Measurements from ENCODE around the gene PCDH9. TPM values are rescaled to one million over a fixed set of nuclear protein-coding genes. Genes with fewer than 3 reads are reported as not detected.

PCDH9 gene
- total and polyA plus RNA-seq, 2 of the 4 experiments (the other 2 are of a cell fraction), result 2.2 to 10.2 TPM

DNA sequence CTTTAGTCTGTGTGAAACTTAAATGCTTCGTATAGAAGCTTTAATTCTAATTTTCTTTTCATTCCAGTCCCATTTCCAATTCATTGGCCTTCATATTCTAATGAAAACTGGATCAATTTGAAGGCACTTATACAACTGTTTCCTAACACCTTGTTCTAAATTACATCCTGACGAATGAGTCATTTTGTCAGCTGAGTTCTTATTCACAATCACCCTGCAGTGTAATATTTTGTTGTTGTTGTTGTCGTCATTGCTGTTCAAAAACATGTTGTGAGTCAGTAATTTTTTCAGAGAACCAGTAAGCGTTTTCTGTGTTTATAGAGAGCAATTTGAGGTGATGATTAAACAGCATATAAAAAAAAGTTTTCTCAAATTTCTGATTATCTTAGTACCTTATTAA is 290.0 kb downstream of the PCDH9 start:
- Histone ChIP-seq H3K9ac (ENCODE audit: low read depth, low read length) (no peak overlapping the region), H2AK9ac (replicated peaks; ENCODE audit: low read depth, low read length, poor library complexity) (no peak overlapping the region), H3K9me1 (ENCODE audit: insufficient read depth, low read length) (no peaks in the 10 kb centered on the region), H3K36me3 (ENCODE audit: control insufficient read depth, insufficient read depth, low read length) (no peaks in the 10 kb centered on the region), H3K27me3 (ENCODE audit: control insufficient read depth, insufficient read depth, low read length) (no peaks in the 10 kb centered on the region), H2BK5ac (ENCODE audit: low read depth, low read length, poor library complexity, severe bottlenecking) (no peak overlapping the region), H3K4ac (ENCODE audit: low read depth, low read length) (no peak overlapping the region), H3K18ac (ENCODE audit: low read depth, low read length) (no peak overlapping the region), H2BK120ac (ENCODE audit: low read depth, low read length) (no peak overlapping the region), H3K23ac (ENCODE audit: low read depth, low read length) (no peak overlapping the region), H4K20me1 (ENCODE audit: insufficient read depth, low read length) (no peaks in the 10 kb centered on the region), H3K79me1 (ENCODE audit: low read depth in 1 of 2, low read length in 2 of 2) (no peaks in the 10 kb centered on the region), H3K27ac (ENCODE audit: insufficient read depth, low read length) (no peak overlapping the region), H3K14ac (replicated peaks; ENCODE audit: low read depth, low read length) (no peak overlapping the region), H2AFZ (replicated peaks; ENCODE audit: low read length, poor library complexity) (no peak overlapping the region), H3K56ac (ENCODE audit: extremely low read depth, insufficient read depth, low read length) (no peak overlapping the region), H4K8ac (ENCODE audit: low read depth in 2 of 2, low read length in 2 of 2) (no peak overlapping the region), H2AK5ac (ENCODE audit: low read depth, low read length) (no peak overlapping the region), H3K4me2 (ENCODE audit: low read depth, low read length) (no peak overlapping the region), H4K91ac (ENCODE audit: insufficient read depth, low read depth, low read length) (no peak overlapping the region), H2BK20ac (ENCODE audit: low read depth, low read length) (no peak overlapping the region), H3K4me3 (ENCODE audit: insufficient read depth, low read depth, low read length) (no peak overlapping the region), H4K5ac (ENCODE audit: low read depth, low read length) (no peak overlapping the region), H2BK15ac (ENCODE audit: low read depth, low read length) (no peak overlapping the region), H3K9me3 (ENCODE audit: control insufficient read depth, insufficient read depth, low read length) (no peaks in the 10 kb centered on the region), H3K4me1 (ENCODE audit: control insufficient read depth, insufficient read depth, low read length) (no peaks in the 10 kb centered on the region)
- no peak for DNase-seq
- in situ Hi-C loops (cut with MboI; ENCODE audit: low sequenced_read_pairs) (no loop called here), intact Hi-C loops (cut with micrococcal nuclease) (no loop called here), dilution Hi-C loops (cut with HindIII; ENCODE audit: low sequenced_read_pairs, unreplicated experiment) (no loop called here)
- POLR2A ChIA-PET (ENCODE audit: unreplicated experiment), result no interaction called here
- CTCF ChIA-PET, result no interaction called here
- TF ChIP-seq MXI1 (IDR thresholded peaks at IDR 0.05; ENCODE audit: borderline replicate concordance, low read depth, low read length) (no peak), CHD1 (IDR thresholded peaks at IDR 0.05; ENCODE audit: low read depth, low read length) (no peak), RFX5 (IDR thresholded peaks at IDR 0.05; ENCODE audit: low read depth, low read length) (no peak), BHLHE40 (IDR thresholded peaks at IDR 0.05; ENCODE audit: low read depth, low read length) (no peak), CEBPB (IDR thresholded peaks at IDR 0.05; ENCODE audit: low read depth, low read length) (no peak), POLR2A (IDR thresholded peaks at IDR 0.05; ENCODE audit: low read depth, low read length) (no peak), NFE2L2 (IDR thresholded peaks at IDR 0.05; ENCODE audit: low read depth, low read length) (no peak), MAZ (IDR thresholded peaks at IDR 0.05; ENCODE audit: borderline replicate concordance, low read depth, low read length) (no peak), RCOR1 (IDR thresholded peaks at IDR 0.05; ENCODE audit: insufficient replicate concordance, low read length) (no peak), RAD21 (IDR thresholded peaks at IDR 0.05; ENCODE audit: low read length) (no peak), MAFK (IDR thresholded peaks at IDR 0.05; ENCODE audit: low read depth, low read length) (no peak), SMC3 (IDR thresholded peaks at IDR 0.05; ENCODE audit: low read depth, low read length) (no peak), FOS (IDR thresholded peaks at IDR 0.05; ENCODE audit: low read depth, low read length) (no peak)
- TF ChIP-seq, protein P1, sequence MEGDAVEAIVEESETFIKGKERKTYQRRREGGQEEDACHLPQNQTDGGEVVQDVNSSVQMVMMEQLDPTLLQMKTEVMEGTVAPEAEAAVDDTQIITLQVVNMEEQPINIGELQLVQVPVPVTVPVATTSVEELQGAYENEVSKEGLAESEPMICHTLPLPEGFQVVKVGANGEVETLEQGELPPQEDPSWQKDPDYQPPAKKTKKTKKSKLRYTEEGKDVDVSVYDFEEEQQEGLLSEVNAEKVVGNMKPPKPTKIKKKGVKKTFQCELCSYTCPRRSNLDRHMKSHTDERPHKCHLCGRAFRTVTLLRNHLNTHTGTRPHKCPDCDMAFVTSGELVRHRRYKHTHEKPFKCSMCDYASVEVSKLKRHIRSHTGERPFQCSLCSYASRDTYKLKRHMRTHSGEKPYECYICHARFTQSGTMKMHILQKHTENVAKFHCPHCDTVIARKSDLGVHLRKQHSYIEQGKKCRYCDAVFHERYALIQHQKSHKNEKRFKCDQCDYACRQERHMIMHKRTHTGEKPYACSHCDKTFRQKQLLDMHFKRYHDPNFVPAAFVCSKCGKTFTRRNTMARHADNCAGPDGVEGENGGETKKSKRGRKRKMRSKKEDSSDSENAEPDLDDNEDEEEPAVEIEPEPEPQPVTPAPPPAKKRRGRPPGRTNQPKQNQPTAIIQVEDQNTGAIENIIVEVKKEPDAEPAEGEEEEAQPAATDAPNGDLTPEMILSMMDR (conservative IDR thresholded peaks at IDR 0.05; ENCODE audit: low read depth, low read length), result no peak
- TF ChIP-seq, protein P2, sequence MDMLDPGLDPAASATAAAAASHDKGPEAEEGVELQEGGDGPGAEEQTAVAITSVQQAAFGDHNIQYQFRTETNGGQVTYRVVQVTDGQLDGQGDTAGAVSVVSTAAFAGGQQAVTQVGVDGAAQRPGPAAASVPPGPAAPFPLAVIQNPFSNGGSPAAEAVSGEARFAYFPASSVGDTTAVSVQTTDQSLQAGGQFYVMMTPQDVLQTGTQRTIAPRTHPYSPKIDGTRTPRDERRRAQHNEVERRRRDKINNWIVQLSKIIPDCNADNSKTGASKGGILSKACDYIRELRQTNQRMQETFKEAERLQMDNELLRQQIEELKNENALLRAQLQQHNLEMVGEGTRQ (IDR thresholded peaks at IDR 0.05; ENCODE audit: low read depth, low read length), result no peak
- TF ChIP-seq, protein P3, sequence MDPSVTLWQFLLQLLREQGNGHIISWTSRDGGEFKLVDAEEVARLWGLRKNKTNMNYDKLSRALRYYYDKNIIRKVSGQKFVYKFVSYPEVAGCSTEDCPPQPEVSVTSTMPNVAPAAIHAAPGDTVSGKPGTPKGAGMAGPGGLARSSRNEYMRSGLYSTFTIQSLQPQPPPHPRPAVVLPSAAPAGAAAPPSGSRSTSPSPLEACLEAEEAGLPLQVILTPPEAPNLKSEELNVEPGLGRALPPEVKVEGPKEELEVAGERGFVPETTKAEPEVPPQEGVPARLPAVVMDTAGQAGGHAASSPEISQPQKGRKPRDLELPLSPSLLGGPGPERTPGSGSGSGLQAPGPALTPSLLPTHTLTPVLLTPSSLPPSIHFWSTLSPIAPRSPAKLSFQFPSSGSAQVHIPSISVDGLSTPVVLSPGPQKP (IDR thresholded peaks at IDR 0.05; ENCODE audit: borderline replicate concordance, low read depth, low read length), result no peak
- no TSS peak for BruUV-seq (replicated peaks)
- ATAC-seq (ENCODE audit: low read depth), result no peak
- no CpG with 5 or more reads among the region's 4 CpGs for WGBS, 2 experiments (ENCODE audit: extremely low coverage in 2 of 2, insufficient read length in 1 of 2)

Measured in IMR-90 (cell line).